ENCODE data around the gene ARF4. TPM values are rescaled to one million over a fixed set of nuclear protein-coding genes. Genes with fewer than 3 reads are reported as not detected.

ARF4 gene
- polyA plus RNA-seq, 3 donors, result 196 to 233 (median 210) TPM

Other genes with a start within 250 kb of the ARF4 start
- 1 to 10 TPM in 2 of 3 donors, under 1 TPM in 1; 0.94 to 1.7 (median 1.6) TPM for gene DNAH12, start 53.0 kb downstream of the ARF4 start, polyA plus RNA-seq (ENCODE audit: insufficient read length in 3 of 3)
- 10 to 100 TPM; 11.8 to 14.7 (median 14.4) TPM for gene PDE12, start 41.1 kb downstream of the ARF4 start, polyA plus RNA-seq (ENCODE audit: insufficient read length in 3 of 3)
- 10 to 100 TPM; 25.9 to 30.1 (median 29.4) TPM for gene DENND6A, start 95.7 kb upstream of the ARF4 start, polyA plus RNA-seq (ENCODE audit: insufficient read length in 3 of 3)
- gene SLMAP, start 159.0 kb upstream of the ARF4 start, polyA plus RNA-seq (ENCODE audit: insufficient read length in 3 of 3), result 10 to 100 TPM; 43.9 to 51.8 (median 44.2) TPM